ENCODE results near the gene FAM32A.

Gene FAM32A

GRCh38 chr19:16204005-16204294, 18.7 kb downstream of the FAM32A start:
- H3K27ac ChIP-seq = no peak overlapping the region
- TF ChIP-seq CTCF (IDR thresholded peaks at IDR 0.05) = no peak
- no peak for TF ChIP-seq ZFX (IDR thresholded peaks at IDR 0.05; ENCODE audit: borderline replicate concordance)

- no peak for TF ChIP-seq CTCF (IDR thresholded peaks at IDR 0.05)
- TF ChIP-seq ZFX (IDR thresholded peaks at IDR 0.05; ENCODE audit: borderline replicate concordance) = no peak
- H3K27ac ChIP-seq = no peak overlapping the region
Observed at GRCh38 chr19:16205205-16206045, 20.2 kb downstream of the FAM32A start.

GRCh38 chr19:16206046-16206605, 20.9 kb downstream of the FAM32A start:
- TF ChIP-seq CTCF (IDR thresholded peaks at IDR 0.05) (no peak), ZFX (IDR thresholded peaks at IDR 0.05; ENCODE audit: borderline replicate concordance) (no peak)
- H3K27ac ChIP-seq = no peak overlapping the region

- TF ChIP-seq CTCF (IDR thresholded peaks at IDR 0.05) = no peak
- TF ChIP-seq ZFX (IDR thresholded peaks at IDR 0.05; ENCODE audit: borderline replicate concordance) = no peak
- H3K27ac ChIP-seq = no peak overlapping the region
Observed at GRCh38 chr19:16206637-16207036, 21.4 kb downstream of the FAM32A start.

GRCh38 chr19:16207063-16207462, 21.9 kb downstream of the FAM32A start:
- H3K27ac ChIP-seq = no peak overlapping the region
- TF ChIP-seq CTCF (IDR thresholded peaks at IDR 0.05) (no peak), ZFX (IDR thresholded peaks at IDR 0.05; ENCODE audit: borderline replicate concordance) (no peak)

- TF ChIP-seq CTCF (IDR thresholded peaks at IDR 0.05) (no peak), ZFX (IDR thresholded peaks at IDR 0.05; ENCODE audit: borderline replicate concordance) (no peak)
- no peak overlapping the region for H3K27ac ChIP-seq
Observed at GRCh38 chr19:16207490-16208025, 22.3 kb downstream of the FAM32A start.

Measured in 22Rv1 (cell line).